HG02798 (cell line): ENCODE measurements around the gene IRAK2.
"Not testable (repeated sequence)": the region's sequence is repeated elsewhere in the genome, so short reads cannot be mapped to it uniquely, and the experiment has no call there.

ENCODE experiments used
- ATAC-seq: cut with Tn5 transposase; IDR thresholded peaks from one replicate; pipeline ENCODE4 v1.9.1; 2021; ENCODE audit warnings: mild to moderate bottlenecking; ENCODE audit not compliant: unreplicated experiment, poor library complexity

IRAK2 gene, protein sequence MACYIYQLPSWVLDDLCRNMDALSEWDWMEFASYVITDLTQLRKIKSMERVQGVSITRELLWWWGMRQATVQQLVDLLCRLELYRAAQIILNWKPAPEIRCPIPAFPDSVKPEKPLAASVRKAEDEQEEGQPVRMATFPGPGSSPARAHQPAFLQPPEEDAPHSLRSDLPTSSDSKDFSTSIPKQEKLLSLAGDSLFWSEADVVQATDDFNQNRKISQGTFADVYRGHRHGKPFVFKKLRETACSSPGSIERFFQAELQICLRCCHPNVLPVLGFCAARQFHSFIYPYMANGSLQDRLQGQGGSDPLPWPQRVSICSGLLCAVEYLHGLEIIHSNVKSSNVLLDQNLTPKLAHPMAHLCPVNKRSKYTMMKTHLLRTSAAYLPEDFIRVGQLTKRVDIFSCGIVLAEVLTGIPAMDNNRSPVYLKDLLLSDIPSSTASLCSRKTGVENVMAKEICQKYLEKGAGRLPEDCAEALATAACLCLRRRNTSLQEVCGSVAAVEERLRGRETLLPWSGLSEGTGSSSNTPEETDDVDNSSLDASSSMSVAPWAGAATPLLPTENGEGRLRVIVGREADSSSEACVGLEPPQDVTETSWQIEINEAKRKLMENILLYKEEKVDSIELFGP

DNA sequence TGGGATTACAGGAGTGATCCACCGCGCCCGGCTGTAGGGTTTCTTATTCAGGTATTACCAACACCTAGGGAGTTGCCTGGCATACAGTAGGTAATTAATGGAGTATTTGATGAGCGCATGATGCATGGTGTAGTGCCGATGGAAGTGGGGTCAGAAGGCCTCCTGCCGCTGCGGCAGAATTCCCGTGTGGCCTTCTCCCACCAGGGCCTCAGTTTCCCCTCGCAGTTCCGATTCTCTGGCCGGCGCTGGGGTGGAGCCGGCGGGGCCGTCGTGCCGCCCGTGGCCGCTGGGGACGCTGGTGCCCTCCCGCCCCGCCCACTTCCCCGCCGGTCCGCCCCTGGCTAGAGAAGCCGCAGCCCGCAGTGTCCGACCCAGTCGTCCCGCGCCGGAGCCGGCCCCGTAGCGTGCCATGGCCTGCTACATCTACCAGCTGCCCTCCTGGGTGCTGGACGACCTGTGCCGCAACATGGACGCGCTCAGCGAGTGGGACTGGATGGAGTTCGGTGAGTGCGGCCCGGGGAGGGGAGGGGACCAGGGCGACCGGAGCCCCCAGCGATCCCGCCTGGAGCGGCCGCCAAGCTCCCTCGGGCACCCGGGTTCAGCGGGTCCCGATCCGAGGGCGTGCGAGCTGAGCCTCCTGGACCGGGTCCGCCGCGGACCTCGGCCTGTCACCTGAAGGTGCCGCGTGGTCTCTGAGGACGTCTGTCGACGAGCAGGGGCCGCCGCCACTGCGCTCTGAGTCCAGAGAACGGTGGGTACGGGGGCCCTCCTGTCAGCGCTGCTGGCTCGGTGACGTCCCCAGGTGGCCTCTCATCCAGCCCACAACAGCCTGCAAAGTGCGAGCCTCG, at the start of gene IRAK2:
Gene IRAK2, plus strand, starts transcription at position 374 of the 848 bp plus-strand sequence. Its CDS starts 36 bp downstream, at position 410.
- ATAC-seq, result peak; percentile 78

DNA sequence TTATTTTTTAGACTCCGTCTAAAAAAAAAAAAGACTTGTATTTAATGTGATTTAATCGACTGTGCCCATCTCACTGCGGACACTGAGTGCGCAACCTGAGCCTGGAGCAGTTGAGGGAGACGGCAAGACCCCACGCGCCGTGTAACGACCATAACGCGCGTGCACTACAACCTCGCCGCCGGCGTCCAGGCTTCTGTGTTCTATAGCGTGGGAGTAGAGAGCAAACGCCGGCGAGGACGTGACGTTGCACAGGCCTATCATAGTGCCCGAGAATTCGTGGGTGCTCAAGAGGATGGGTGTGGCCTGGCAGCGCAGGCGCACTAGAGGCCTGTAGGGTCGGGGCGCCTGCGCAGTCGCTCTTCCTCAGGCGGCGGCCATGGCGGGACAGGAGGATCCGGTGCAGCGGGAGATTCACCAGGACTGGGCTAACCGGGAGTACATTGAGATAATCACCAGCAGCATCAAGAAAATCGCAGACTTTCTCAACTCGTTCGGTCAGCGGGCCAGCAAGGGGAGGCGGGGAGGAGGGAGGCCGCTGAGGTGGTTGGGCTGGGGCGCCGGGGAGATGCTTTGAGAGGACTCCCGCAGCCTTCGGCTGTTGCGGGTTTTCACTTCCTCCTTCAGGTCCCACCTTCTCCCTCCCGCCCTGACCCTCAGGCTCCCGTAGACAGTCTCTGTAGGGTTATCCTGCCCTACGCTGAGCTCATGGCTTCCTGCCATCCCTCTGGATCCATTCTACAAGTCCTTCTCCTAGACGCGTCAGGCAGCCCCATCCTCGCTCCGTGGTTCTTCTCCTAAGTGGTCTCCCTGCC, 49.2 kb upstream of the IRAK2 start, which contains the start of gene BRK1:
Gene BRK1, plus strand, starts transcription at position 350 of the 812 bp plus-strand sequence. Its CDS starts 27 bp downstream, at position 377.
- peak; percentile 98 for ATAC-seq

DNA sequence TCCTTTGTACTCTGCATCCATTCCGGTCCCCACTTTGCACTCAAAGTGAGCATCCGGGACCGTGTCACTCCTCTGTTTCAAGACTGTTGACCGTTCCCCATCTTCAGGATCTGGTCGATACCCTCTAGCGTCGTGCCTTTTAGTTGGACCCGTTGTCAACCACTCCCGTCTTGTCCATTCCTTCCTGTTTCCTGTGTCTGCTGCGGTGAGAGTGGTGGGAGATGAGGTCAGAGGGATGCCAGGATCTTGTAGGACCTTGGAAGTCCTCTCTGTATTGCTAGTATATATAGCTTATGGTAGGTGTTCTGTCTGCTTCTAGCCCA, 48.6 kb upstream of the IRAK2 start:
- no peak for ATAC-seq

DNA sequence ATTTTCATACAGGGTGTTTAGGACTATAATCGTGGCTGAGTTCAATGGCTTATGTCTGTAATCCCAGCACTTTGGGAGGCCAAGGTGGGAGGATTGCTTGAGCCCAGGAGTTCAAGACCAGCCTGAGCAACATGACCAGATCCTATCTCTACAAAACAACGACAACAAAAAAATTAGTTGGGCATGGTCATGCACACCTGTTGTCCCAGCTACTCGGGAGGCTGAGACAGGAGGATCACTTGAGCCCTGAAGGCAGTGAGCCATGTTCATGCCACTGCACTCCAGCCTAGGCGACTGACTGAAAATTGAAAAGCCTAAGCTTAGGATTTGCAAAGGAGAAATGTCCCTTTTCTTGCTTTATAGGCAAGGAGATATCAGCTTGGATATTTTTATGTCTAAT, 47.8 kb upstream of the IRAK2 start:
- no peak for ATAC-seq

DNA sequence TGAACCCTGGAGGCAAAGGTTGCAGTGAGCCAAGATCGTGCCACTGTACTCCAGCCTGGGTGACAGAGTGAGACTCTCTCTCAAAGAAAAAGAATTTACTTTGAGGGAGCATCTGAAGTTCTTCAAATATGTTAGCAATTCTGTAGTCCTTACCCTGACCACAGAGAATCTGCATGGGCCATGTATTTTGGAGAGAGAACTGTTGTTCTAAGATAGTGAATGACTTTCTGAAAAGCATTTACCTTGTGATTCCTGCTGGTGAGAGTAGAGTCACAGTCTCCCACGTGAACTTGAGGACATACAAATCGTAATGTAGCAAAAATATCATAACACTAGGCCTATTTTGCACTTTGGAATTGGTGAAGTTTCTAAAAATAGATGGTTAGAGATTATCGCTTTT, 45.3 kb upstream of the IRAK2 start:
- no peak for ATAC-seq

DNA sequence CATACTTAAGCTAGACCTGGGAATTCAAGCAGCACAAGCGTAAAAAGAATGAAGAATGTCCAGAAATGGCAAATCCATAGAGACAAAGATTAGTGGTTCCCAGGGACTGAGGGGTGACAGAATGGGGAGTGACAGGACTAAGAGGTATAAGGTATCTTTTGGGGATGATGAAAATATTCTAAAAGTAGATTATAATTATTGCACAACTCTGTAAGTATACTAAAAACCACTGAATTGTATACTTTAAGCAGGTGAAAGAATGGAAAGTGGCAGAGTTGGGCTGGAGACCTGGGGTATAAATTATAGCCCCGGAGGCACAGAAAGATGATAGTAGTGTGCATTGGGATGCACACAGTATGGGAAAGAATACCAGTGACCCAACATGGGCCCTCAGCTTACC, 43.7 kb upstream of the IRAK2 start:
- no peak for ATAC-seq

DNA sequence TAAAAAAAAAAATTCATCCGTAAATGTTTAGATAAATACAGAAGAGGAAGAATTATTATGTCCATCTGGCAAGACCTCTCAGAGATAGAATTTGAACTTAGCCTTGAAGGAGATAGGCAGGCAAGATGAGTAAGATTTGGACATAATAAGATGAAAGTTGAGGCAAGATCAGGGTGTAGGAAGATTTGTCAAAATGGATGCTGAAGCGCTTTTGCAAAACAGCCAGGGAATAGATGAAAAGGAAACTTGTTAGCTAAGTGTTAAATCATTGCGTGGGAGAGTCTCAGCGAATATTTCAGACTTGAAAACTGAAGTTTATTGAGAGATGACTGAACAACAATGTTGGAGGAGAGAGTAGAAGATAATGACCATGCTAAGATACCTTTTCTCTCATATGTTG, 42.0 kb upstream of the IRAK2 start:
- ATAC-seq, result no peak

DNA sequence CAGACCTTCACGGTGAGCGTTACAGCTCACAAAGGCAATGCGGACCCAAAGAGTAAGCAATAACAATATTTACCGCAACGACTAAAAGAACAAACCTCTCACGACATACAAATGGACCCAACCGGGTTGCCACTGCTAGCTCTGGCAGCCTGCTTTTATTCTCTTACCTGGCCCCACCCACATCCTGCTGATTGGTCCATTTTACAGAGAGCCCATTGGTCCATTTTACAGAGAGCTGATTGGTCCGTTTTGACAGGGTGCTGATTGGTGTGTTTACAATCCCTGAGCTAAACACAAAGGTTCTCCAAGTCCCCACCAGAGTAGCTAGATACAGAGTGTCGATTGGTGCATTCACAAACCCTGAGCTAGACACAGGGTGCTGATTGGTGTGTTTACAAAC, 28.8 kb upstream of the IRAK2 start:
- ATAC-seq, result not testable (repeated sequence)

DNA sequence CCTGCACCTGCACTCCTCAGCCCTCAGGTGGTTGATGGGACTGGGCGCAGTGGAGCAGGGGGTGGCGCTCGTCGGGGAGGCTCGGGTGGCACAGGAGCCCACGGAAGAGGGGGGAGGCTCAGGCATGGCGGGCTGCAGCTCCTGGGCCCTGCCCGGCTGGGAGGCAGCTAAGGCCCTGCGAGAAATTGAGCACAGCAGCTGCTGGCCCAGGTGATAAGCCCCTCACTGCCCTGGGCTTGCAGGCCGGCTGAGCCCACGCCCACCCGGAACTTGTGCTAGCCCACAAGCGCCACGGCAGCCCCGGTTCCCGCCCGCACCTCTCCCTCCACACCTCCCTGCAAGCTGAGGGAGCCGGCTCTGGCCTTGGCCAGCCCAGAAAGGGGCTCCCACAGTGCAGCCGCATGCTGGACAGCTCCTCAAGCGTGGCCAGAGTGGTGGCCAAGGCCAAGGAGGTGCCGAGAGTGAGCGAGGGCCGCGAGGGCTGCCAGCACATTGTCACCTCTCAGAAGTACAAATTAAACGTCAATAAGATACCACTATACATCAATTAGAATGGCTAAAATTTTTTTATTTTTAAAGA, 28.2 kb upstream of the IRAK2 start:
- ATAC-seq, result no peak

DNA sequence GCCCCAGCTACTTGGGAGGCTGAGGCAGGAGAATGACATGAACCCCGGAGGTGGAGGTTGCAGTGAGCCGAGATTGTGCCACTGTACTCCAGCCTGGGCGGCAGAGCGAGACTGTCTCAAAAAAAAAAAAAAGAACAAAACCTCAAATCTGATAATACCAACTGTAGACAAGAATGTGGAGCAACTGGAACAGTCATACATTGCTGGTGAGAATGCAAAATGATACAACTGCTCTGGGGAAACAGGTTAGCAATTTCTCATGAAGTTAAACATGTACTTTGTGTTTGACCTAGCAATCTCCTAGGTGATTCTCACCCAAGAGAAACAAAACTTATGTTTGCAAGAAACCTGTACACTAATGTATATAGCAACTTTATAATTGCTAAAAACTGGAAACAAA, 27.5 kb upstream of the IRAK2 start:
- ATAC-seq, result no peak

DNA sequence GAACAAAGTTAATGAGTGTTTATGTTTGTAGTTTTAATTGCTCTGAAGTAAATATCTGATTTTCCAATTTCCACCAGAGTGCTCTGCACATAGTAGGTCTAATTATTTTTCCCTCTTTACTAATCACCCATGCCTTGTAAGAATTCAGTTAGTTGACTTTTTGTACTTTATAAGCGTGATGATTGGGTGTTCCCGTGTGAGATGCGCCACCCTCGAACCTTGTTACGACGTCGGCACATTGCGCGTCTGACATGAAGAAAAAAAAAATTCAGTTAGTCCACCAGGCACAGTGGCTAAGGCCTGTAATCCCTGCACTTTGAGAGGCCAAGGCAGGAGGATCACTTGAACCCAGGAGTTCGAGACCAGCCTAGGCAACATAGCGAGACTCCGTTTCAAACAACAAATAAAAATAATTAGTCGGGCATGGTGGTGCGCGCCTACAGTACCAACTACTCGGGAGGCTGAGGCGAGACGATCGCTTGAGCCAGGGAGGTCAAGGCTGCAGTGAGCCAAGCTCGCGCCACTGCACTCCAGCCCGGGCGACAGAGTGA, 23.6 kb upstream of the IRAK2 start:
- ATAC-seq, result no peak

DNA sequence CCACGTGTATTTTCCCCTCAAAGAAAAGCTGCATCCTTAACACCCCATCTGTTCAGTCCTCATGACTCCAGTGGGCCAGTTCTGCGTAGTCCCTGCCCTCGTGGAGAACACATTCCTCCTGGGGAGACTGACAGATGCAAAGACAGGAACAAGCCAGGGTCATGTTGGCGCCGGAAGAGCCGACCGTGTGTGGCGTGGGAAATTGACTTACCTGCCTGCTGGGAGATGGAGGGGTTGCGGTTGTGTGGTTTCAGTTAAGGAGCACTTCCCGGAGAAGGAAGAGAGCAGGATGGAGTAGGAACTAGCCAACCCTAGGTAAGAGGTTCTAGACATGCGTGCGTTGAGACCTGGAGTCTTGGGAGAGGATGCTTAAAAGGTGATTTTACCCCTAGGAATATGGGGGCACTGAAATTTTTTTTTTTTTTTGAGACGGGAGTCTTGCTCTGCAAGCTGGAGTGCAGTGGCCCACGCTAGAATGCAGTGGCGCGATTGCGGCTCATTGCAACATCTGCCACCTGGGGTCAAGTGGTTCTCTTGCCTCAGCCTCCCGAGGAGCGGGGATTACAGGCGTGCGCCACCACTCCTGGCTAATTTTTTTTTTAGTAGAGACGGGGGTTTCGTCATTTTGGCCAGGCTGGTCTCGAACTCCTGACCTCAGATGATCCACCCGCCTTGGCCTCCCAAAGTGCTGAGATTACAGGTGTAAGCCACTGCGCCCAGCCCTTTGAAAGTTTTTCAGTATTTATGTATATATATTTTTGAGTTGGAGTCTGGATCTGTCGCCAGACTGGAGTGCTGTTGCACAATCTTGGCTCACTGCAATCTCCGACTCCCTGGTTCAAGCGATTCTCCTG, 21.8 kb upstream of the IRAK2 start:
- ATAC-seq, result no peak

DNA sequence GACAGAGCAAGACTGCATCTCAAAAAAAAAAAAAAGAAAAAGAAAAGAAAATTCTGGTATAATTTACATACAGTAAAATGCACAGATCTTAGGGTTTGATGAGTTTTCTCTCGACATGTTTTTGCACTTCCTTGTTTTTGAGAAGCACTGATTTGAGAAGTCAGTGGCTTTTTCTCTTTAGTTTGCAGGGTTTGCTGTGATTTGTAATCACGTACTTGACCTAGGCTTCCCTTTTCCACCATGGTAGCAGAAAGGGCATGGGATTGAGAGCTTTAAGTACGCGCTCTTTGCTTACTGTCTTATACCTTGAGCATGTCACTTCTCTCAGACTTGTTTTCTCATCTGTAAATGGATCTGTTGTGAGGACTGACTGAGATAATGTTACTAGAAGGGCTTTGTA, 19.0 kb upstream of the IRAK2 start:
- no peak for ATAC-seq

DNA sequence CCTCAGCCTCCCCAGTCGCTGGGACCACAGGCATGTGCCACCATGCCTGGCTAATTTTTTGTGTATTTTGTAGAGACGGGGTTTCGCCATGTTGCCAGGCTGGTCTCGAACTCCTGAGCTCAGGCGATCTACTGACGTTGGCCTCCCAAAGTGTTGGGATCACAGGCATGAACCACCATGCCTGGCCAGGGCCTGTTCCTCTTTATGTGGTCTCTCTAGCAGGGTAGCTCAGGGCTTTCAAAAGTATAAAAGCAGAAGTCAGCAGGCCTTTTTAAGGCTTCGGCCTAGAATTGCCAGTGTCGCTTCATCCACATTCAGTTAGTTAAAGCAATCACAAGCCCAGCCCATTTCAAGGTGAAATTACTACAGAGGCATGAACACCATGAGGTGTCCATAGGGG, 15.5 kb upstream of the IRAK2 start:
- no peak for ATAC-seq

DNA sequence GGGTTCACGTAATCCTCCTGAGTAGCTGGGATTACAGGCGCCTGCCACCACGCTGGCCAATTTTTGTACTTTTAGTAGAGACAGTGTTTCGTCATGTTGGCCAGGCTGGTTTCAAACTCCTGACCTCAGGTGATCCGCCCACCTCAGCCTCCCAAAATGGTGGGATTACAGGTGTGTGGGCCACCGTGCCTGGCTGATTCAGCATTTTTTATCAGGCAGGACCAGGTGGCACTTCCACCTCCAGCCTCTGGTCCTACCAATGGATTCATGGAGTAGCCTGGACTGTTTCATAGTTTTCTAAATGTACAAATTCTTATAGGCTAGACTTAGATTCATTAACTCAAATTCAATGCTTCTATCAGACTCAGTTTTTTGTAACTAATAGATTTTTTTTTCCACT, 13.7 kb upstream of the IRAK2 start:
- ATAC-seq, result no peak

DNA sequence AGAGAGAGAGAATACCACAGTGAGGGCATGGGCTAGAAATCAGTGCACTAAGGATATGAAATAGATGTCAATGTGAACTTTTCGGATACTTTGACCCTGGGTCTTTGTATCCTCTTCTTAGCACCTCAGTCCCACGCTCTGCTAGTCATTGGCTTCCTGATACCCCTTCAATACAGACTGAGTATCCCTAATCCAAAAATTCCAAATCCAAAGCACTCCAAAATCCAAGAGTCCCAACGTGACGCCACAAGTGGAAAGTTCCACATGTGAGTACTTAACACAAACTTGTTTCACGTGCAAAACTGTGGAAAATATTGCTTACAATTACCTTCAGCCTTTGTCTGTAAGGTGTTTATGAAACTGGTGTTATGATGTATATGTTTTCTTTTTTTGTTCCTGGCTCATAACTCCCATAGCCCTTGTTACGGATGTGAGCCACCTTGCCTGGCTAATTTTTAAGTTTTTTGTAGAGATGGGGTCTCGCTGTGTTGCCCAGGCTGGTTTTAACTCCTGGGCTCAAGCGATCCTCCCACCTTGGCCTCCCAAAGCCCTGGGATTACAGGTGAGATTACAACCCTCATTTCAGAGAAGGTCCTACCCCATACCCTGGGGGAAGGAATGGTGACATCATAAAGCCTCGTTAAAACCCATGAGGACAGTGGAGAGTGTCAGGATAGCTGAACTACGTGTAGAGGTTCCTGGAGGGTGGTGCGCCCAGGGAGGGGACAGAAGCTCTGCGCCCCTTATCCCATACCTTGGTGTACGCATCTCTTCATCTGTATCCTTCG, 10.2 kb upstream of the IRAK2 start:
- no peak for ATAC-seq

DNA sequence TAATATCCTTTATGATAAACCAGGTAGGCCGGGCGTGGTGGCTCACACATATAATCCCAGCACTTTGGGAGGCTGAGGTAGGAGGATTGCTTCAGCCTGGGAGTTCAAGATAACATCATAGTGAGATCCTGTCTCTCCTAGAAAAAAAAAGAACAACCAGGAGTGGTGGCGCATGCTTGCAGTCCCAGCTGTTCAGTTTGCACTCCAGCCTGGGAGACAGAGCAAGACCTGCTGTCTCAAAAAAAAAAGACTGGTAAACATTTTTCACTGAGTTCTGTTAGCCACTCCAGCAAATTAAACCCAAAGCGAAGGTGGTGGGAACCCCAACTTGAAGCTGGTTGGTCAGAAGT, 9.6 kb upstream of the IRAK2 start:
- no peak for ATAC-seq

DNA sequence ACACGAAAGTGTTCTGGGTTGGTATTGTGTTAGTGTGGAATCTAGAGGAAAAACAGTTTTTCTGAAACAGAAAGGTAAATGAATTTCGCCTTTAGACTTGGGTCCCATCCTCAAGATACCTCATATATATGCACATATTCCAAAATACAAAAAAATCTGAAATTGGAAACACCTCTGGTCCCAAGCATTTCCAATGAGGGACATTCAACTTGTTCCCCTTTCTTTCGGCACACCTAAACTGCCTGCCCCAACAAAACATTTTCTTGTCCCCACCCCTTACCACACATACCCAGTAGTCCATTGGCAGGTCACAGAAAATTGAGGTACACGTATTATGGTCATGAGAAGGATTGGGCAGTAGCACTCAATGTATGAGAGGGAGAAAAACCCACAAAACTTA, 9.1 kb upstream of the IRAK2 start:
- no peak for ATAC-seq
